HG02852 (cell line): ENCODE results near the gene SH2D6.
"Not testable (repeated sequence)": the region's sequence is repeated elsewhere in the genome, so short reads cannot be mapped to it uniquely, and the experiment has no call there.

Source experiments
- ATAC-seq: cut with Tn5 transposase; IDR thresholded peaks from one replicate; pipeline ENCODE4 v1.9.1; 2021; ENCODE audit warnings: mild to moderate bottlenecking, moderate library complexity; ENCODE audit not compliant: unreplicated experiment

SH2D6 gene

GRCh38 chr2:85459771-85460170, 41.3 kb downstream of the SH2D6 start:
- no peak for ATAC-seq

DNA sequence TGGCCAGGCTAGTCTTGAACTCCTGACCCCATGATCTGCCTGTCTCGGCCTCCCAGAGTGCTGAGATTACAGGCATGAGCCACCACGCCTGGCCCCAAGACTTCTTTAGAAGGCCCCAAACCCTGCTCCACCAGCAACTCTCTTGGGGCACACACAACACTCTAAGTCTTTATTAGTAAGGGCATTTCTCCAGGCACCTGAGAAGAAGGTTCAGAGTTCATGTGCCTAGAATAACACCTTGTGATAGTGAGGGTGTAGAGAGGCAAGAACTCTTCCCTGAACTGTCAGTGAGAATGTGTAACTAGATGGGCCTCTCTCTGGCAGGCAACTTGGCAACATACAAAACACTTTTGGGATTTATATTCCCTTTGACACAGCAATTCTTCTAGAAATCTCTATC, 43.8 kb downstream of the SH2D6 start:
- no peak for ATAC-seq

DNA sequence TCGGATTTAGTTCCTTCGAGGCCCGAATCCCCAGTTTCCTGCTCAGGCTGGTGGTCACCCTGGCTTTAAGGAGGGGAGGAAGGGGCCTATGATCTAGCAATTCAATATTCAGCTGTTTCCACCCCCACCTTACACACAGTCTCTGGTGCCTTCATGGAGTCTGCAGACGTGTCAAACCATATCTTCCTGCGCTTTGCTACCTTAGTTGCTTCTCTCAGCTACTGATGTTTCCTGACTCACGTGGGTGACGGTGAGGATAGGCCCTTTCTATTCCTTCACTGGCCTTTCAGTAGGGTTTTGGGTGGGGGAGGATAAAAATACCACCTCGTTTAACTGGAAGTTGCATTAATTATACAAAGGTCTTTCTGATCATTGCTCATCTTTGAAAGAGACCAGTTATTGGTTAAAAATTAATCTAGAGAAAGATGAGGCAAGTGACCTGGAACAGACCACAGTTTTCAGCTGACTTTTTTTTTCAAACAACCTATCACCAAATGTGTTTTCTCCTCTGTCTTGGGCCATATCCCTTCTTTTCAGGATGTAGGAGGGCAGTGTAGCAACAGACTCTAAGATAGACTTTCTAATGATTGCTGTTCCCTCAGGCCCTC, 49.7 kb downstream of the SH2D6 start:
- no peak for ATAC-seq

- no peak for ATAC-seq
Observed at GRCh38 chr2:85468704-85469349, 50.3 kb downstream of the SH2D6 start.

DNA sequence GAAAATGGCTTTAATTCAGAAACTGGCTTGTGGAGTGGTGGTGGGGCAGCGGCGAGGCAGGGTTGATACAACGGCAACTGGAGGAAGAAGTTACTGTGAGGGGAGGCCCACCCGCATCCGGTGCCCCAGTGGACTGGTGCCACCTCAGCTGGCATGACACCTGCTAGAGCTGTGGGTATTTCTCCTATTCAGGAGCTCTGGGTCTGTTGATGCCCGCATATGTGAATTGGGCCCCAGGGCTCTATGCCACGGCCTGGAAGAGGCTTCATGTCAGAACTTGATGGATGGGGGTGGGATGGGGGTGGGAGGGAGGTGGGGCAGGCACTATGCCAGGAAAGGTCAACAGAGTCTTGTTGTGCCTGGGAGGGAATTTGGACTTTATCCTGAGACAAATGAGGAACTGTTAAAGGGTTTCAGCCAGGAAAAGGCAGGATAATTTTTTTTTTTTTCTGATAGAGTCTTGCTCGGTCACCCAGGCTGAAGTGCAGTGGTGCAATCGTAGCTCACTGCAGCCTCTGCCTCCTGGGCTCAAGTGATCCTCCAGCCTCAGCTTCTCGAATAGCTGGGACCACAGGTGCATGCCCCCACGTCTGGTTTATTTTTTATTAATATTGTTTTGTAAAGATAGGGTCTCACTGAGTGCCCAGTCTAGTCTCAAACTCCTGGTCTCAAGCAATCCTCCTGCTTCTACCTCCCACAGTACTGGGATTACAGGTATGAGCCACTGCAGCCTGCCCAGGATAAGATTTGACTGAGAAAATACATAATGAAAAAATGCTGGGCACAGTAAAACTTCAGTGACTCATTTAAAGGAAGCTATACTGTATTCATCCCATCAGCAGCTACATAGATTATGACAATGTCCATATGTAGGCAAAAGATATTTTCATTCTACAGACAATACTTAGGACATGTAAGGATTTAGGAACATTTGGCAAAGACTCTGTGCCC, 52.6 kb downstream of the SH2D6 start:
- no peak for ATAC-seq

DNA sequence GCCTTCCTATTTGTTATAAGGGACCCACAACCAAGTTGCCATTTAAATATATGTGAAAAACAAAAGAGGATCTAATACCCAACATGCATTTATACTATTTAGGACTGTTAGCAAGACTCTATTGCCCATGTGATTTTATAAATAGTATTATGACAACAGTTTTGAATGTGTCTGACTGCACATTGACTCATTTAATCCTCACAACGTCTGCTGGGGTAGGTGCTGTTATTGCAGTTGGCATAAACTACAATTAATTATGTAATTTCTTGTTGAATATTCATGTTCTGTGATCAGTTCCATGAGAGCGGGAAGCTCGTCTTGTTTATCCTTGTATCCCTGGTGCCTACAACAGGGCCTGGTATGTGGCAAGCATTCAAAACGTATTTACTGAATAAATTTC, 53.7 kb downstream of the SH2D6 start:
- ATAC-seq = no peak

GRCh38 chr2:85475799-85476490, 57.4 kb downstream of the SH2D6 start:
- ATAC-seq = no peak

DNA sequence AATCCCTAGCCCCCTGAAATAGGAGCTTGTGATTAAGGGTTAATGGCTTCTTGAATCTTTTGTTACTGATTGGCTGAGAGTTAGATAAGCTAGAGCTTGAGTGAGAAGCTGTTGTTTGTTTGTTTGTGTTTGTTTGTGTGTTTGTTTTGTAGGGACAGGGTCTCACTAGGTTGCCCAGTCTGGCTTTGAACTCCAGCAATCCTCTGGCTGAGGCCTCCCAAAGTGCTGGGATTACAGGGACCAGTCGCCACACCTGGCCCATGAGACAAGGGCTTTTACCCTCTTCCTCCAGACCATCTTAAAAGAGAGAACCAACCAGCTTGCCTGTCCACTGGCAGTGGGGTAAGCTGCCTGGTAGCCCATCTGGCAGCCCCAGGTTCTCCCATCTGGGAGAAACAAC, 58.1 kb downstream of the SH2D6 start:
- no peak for ATAC-seq

DNA sequence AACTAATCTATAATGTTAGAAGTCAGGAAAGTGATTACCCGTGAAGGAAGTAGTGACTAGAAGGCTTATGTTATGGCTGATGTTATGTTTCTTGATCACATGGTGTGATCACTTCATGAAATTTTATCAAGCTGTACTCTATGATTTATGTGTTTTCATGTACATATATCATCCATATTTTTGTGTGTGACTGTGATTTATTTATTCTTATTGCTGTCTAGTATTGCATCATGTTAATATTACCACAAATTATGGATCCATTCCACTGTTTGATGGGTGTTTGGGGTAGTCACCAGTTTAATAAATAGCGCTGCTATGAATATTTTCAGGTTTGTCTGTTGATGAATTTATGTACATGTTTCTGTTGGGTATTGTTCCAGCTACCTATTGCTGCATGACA, 59.4 kb downstream of the SH2D6 start:
- no peak for ATAC-seq

- no peak for ATAC-seq
Observed at GRCh38 chr2:85481818-85482777, 63.6 kb downstream of the SH2D6 start.

- not testable (repeated sequence) for ATAC-seq
Observed at GRCh38 chr2:85484615-85485014, 66.1 kb downstream of the SH2D6 start.

- ATAC-seq = no peak
Observed at GRCh38 chr2:85485815-85486214, 67.3 kb downstream of the SH2D6 start.
